Smooth muscle cell (in vitro differentiated cells): ENCODE data around the gene LZIC. TPM values are rescaled to one million over a fixed set of nuclear protein-coding genes. Genes with fewer than 3 reads are reported as not detected.

ENCODE experiments used
- DNase-seq: peaks from one replicate; lab custom pipeline; 2025; ENCODE audit not compliant: unreplicated experiment; lab: John Stamatoyannopoulos, UW
- H2AFZ ChIP-seq: fragments of 200-600 bp; sonication (generic); 2 replicates; pipeline ENCODE4 v1.6.0; 2016; ENCODE audit warnings: antibody characterized with exemption, low read depth, mild to moderate bottlenecking
- H3F3A ChIP-seq: fragments of 200-600 bp; sonication (generic); 2 replicates; pipeline ENCODE4 v1.6.0; 2017; ENCODE audit warnings: antibody characterized with exemption, low read depth
- H3K27ac ChIP-seq: fragments of 200-600 bp; sonication (generic); 2 replicates; pipeline ENCODE4 v1.5.1; 2016; ENCODE audit warnings: low read depth, mild to moderate bottlenecking
- H3K27me3 ChIP-seq: fragments of 200-600 bp; sonication (generic); 2 replicates; pipeline ENCODE4 v1.6.1; 2016; ENCODE audit warnings: low read depth, mild to moderate bottlenecking
- H3K36me3 ChIP-seq: fragments of 200-600 bp; sonication (generic); 2 replicates; pipeline ENCODE4 v1.5.1; 2016; ENCODE audit warnings: low read depth
- H3K4me1 ChIP-seq: fragments of 200-600 bp; sonication (generic); 2 replicates; pipeline ENCODE4 v1.5.1; 2016; ENCODE audit warnings: low read depth
- H3K4me2 ChIP-seq: fragments of 200-600 bp; sonication (generic); 2 replicates; pipeline ENCODE4 v1.6.0; 2016; ENCODE audit warnings: mild to moderate bottlenecking
- H3K4me3 ChIP-seq: fragments of 200-600 bp; sonication (generic); 2 replicates; pipeline ENCODE4 v1.5.1; 2016; ENCODE audit warnings: mild to moderate bottlenecking
- H3K79me2 ChIP-seq: fragments of 200-600 bp; sonication (generic); 2 replicates; pipeline ENCODE4 v1.6.0; 2016; ENCODE audit warnings: low read depth, mild to moderate bottlenecking
- H3K9ac ChIP-seq: fragments of 200-600 bp; sonication (generic); 2 replicates; pipeline ENCODE4 v1.6.0; 2016; ENCODE audit warnings: low read depth
- H3K9me3 ChIP-seq: fragments of 200-600 bp; sonication (generic); replicated peaks from 2 replicates; pipeline ENCODE4 v1.5.1; 2016; ENCODE audit warnings: low read depth
- H4K20me1 ChIP-seq: fragments of 200-600 bp; sonication (generic); 2 replicates; pipeline ENCODE4 v1.6.0; 2016; ENCODE audit warnings: low read depth
- WGBS: methylation state at CpG from one replicate; pipeline ENCODE4 v1.1.7; 2016; ENCODE audit warnings: low lambda C conversion rate; 5-methylcytosine and 5-hydroxymethylcytosine counted together
- polyA plus RNA-seq: library from polyadenylated mRNA; unstranded; fragments of >200 nt; fragmentation: Nextera tagmentation; extraction: Ambion mirVana; gene quantifications from 2 replicates; pipeline ENCODE4 v1.2.1, GENCODE V29; 2016
- total RNA-seq: library from RNA; depleted of rRNA; stranded (reverse); fragments of >200 nt; gene quantifications from 2 replicates; pipeline ENCODE4 v1.2.3, GENCODE V29; 2014
- TF ChIP-seq, protein P1 (sequence below): fragments of 200-600 bp; sonication (generic); IDR thresholded peaks from 2 replicates; pipeline ENCODE4 v1.5.1; 2017; ENCODE audit warnings: borderline replicate concordance, mild to moderate bottlenecking, antibody characterized with exemption; ENCODE audit not compliant: insufficient read depth, poor library complexity, severe bottlenecking

Gene LZIC
- total and polyA plus RNA-seq, 2 experiments from 2014 or later, result 21.9 to 42.3 TPM

DNA sequence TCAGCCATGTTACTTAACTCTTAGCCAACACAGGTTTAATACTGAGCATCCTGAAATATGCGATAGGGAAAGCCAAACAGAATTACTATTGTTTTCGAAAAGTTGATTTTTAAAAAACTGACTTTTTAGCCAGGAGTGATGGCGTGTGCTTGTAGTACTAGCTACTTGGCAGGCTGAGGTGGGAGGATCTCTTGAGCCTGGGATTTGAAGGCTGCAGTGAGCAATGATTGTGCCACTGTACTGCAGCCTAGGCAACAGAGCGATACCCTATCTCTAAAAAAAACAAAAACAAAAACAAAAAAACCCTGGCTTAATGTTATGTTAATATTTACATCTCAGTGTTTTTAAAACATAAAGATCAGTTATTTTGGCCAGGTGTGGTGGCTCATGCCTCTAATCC is 16.8 kb upstream of the LZIC start:
- Histone ChIP-seq H3K36me3 (no peaks in the 10 kb centered on the region), H3K4me1 (no peaks in the 10 kb centered on the region), H3K27ac (no peak overlapping the region), H3K4me3 (no peak overlapping the region), H3K79me2 (no peaks in the 10 kb centered on the region), H4K20me1 (peaks cover 14% of the 10 kb centered on the region), H3K4me2 (no peak overlapping the region), H2AFZ (no peak overlapping the region), H3K9ac (no peak overlapping the region), H3K9me3 (no peaks in the 10 kb centered on the region), H3F3A (no peaks in the 10 kb centered on the region), H3K27me3 (no peaks in the 10 kb centered on the region)
- TF ChIP-seq, protein P1, sequence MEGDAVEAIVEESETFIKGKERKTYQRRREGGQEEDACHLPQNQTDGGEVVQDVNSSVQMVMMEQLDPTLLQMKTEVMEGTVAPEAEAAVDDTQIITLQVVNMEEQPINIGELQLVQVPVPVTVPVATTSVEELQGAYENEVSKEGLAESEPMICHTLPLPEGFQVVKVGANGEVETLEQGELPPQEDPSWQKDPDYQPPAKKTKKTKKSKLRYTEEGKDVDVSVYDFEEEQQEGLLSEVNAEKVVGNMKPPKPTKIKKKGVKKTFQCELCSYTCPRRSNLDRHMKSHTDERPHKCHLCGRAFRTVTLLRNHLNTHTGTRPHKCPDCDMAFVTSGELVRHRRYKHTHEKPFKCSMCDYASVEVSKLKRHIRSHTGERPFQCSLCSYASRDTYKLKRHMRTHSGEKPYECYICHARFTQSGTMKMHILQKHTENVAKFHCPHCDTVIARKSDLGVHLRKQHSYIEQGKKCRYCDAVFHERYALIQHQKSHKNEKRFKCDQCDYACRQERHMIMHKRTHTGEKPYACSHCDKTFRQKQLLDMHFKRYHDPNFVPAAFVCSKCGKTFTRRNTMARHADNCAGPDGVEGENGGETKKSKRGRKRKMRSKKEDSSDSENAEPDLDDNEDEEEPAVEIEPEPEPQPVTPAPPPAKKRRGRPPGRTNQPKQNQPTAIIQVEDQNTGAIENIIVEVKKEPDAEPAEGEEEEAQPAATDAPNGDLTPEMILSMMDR, result no peak
- WGBS, result 95% methylated on average over 4 of the region's 4 CpGs
- no peak for DNase-seq

DNA sequence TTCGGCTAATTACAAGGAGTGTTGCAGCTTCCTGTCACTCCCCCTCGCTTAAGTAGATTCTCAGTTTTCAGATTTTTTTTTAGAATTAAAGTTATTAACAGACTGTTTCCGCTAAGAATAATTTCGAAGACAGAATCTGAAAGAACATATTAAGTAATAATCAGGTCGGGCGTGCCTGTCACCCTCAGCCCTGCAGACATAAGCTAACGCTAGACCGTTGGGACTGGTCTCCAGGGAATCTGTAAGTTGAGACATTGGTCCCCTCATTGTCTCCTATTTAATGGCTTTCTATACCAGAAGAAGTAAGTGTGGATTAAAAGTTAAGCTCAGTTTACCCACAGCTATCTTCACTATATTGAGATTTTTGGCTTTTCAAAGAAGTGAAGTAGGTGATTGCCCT is 14.5 kb upstream of the LZIC start:
- no peaks in the 10 kb centered on the region for H3K79me2 ChIP-seq
- WGBS, result 94% methylated on average over 8 of the region's 8 CpGs

DNA sequence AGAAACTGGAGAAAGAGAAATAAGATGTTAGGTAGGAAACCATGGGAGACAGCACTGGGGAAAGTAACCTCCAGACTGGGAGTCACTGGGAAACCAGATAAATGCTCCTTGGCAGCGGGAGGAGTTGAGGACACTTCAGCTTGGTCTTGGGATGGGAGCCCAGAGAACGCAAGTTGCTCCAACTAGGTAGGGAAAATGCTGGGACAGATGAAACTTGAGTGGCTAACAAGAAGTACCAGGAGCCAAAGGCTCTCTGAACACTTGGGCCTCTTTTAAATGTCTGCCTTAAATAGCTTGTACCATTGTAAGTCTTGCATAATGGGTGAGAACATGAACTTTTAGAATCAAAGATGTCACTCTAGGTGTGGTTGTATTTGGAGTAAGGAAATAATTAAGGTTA is 3.1 kb upstream of the LZIC start:
- TF ChIP-seq, protein P1, result no peak
- H4K20me1 ChIP-seq, result no peaks in the 10 kb centered on the region
- no peaks in the 10 kb centered on the region for H3K9me3 ChIP-seq
- no peak for DNase-seq
- no peak overlapping the region for H3K4me2 ChIP-seq
- H3K4me1 ChIP-seq, result peaks cover 5% of the 10 kb centered on the region
- H2AFZ ChIP-seq, result no peak overlapping the region
- H3K79me2 ChIP-seq, result peaks cover 26% of the 10 kb centered on the region
- no peaks in the 10 kb centered on the region for H3K27me3 ChIP-seq
- H3K27ac ChIP-seq, result no peak overlapping the region
- H3K4me3 ChIP-seq, result no peak overlapping the region
- no peaks in the 10 kb centered on the region for H3K36me3 ChIP-seq
- no peak overlapping the region for H3K9ac ChIP-seq
- 96% methylated on average over 2 of the region's 2 CpGs for WGBS
- no peaks in the 10 kb centered on the region for H3F3A ChIP-seq

More for the DNA sequence above, 14.5 kb upstream of the LZIC start:
- H3K27ac ChIP-seq, result no peak overlapping the region
- no peak for DNase-seq
- no peaks in the 10 kb centered on the region for H3K4me1 ChIP-seq
- no peak overlapping the region for H2AFZ ChIP-seq
- no peaks in the 10 kb centered on the region for H3K27me3 ChIP-seq
- no peak overlapping the region for H3K4me3 ChIP-seq
- no peaks in the 10 kb centered on the region for H3F3A ChIP-seq
- H3K9ac ChIP-seq, result no peak overlapping the region
- no peak overlapping the region for H3K4me2 ChIP-seq
- no peaks in the 10 kb centered on the region for H3K36me3 ChIP-seq
- TF ChIP-seq, protein P1, result no peak
- peaks cover 14% of the 10 kb centered on the region for H4K20me1 ChIP-seq
- H3K9me3 ChIP-seq, result no peaks in the 10 kb centered on the region

DNA sequence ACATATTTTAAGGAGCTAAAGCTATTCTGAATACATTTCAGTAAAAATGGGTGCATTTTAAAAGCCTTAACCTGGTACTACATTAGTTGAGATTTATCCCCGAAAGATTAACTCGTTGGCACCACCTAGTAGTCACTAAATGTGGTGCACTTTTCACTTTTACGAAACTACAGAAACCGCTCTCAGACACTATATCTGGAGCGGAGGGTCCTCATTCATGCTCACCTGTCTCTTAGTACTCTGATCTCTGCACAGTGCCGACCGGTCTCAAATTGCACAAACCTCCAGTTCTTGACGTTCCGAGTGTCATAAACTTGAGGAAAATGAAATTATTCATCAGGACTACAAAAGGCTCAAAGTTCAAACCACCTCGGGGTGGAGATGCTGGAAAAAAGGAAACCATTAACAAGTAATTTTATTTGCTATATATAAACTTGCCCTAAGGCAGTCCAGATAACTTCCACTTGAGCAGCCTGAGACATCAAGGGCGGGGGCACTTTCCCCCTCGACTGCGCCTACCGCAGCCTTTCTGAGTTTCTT is 722 bp downstream of the LZIC start:
- H2AFZ ChIP-seq, result peak overlapping the region; percentile 88
- H3K9me3 ChIP-seq, result no peaks in the 10 kb centered on the region
- H4K20me1 ChIP-seq, result no peaks in the 10 kb centered on the region
- no peaks in the 10 kb centered on the region for H3K27me3 ChIP-seq
- H3K79me2 ChIP-seq, result peaks cover 25% of the 10 kb centered on the region
- no peaks in the 10 kb centered on the region for H3K36me3 ChIP-seq
- peak overlapping the region; percentile 95 for H3K9ac ChIP-seq
- 3% methylated on average over 14 of the region's 14 CpGs for WGBS
- peaks cover 5% of the 10 kb centered on the region for H3K4me1 ChIP-seq
- no peaks in the 10 kb centered on the region for H3F3A ChIP-seq
- peak overlapping the region; percentile 84 for H3K27ac ChIP-seq
- peak overlapping the region; percentile 75 for H3K4me3 ChIP-seq
- TF ChIP-seq, protein P1, result peak; percentile 50
- DNase-seq, result no peak
- peak overlapping the region; percentile 93 for H3K4me2 ChIP-seq
